ENCODE data around the gene NUP85. TPM values are rescaled to one million over a fixed set of nuclear protein-coding genes. Genes with fewer than 3 reads are reported as not detected.

NUP85 gene
- total RNA-seq, 1 donor = 41.5 TPM

- DNase-seq (ENCODE audit: low read depth) = peak; percentile 68
- TF ChIP-seq CTCF (IDR thresholded peaks at IDR 0.05; ENCODE audit: insufficient read depth, low read length) = peak; percentile 75
- no peak overlapping the region for H3K4me3 ChIP-seq (ENCODE audit: low read depth, low read length)
Observed at GRCh38 chr17:75240394-75241142, 35.1 kb downstream of the NUP85 start.

GRCh38 chr17:75241143-75241430, 35.6 kb downstream of the NUP85 start:
- peak; percentile 85 for DNase-seq (ENCODE audit: low read depth)
- no peak overlapping the region for H3K4me3 ChIP-seq (ENCODE audit: low read depth, low read length)
- no peak for TF ChIP-seq CTCF (IDR thresholded peaks at IDR 0.05; ENCODE audit: insufficient read depth, low read length)

- H3K4me3 ChIP-seq (ENCODE audit: low read depth, low read length) = no peak overlapping the region
- peak; percentile 47 for DNase-seq (ENCODE audit: low read depth)
- TF ChIP-seq CTCF (IDR thresholded peaks at IDR 0.05; ENCODE audit: insufficient read depth, low read length) = no peak
Observed at GRCh38 chr17:75241502-75241901, 36.0 kb downstream of the NUP85 start.

- no peak for TF ChIP-seq CTCF (IDR thresholded peaks at IDR 0.05; ENCODE audit: insufficient read depth, low read length)
- peak; percentile 83 for DNase-seq (ENCODE audit: low read depth)
- H3K4me3 ChIP-seq (ENCODE audit: low read depth, low read length) = no peak overlapping the region
Observed at GRCh38 chr17:75241996-75242460, 36.5 kb downstream of the NUP85 start.

- DNase-seq (ENCODE audit: low read depth) = no peak
- no peak overlapping the region for H3K4me3 ChIP-seq (ENCODE audit: low read depth, low read length)
- TF ChIP-seq CTCF (IDR thresholded peaks at IDR 0.05; ENCODE audit: insufficient read depth, low read length) = no peak
Observed at GRCh38 chr17:75242461-75243042, 37.1 kb downstream of the NUP85 start.

GRCh38 chr17:75244133-75244866, 38.8 kb downstream of the NUP85 start:
- DNase-seq (ENCODE audit: low read depth) = no peak
- TF ChIP-seq CTCF (IDR thresholded peaks at IDR 0.05; ENCODE audit: insufficient read depth, low read length) = no peak
- no peak overlapping the region for H3K4me3 ChIP-seq (ENCODE audit: low read depth, low read length)

All from fibroblast of the aortic adventitia (primary cell).